Type B pancreatic cell (in vitro differentiated cells): ENCODE data around the gene NTM. TPM values are rescaled to one million over a fixed set of nuclear protein-coding genes. Genes with fewer than 3 reads are reported as not detected.

Source experiments
- DNase-seq: peaks from one replicate; pipeline ENCODE4 v3.0.0; 2021; ENCODE audit warnings: mixed read lengths; ENCODE audit not compliant: unreplicated experiment; ENCODE audit errors: extremely low spot score
- H3K27ac Mint-ChIP-seq: 2 replicates; pipeline ENCODE4 v1.8.0; 2021; ENCODE audit warnings: mild to moderate bottlenecking, mixed read lengths
- H3K27me3 Mint-ChIP-seq: 2 replicates; pipeline ENCODE4 v1.8.0; 2021; ENCODE audit warnings: mixed read lengths
- H3K36me3 Mint-ChIP-seq: 2 replicates; pipeline ENCODE4 v1.8.0; 2021; ENCODE audit warnings: mixed read lengths
- H3K4me1 Mint-ChIP-seq: one replicate; pipeline ENCODE4 v1.8.0; 2021; ENCODE audit warnings: mixed read lengths; ENCODE audit not compliant: unreplicated experiment
- H3K4me3 Mint-ChIP-seq: 2 replicates; pipeline ENCODE4 v1.8.0; 2021; ENCODE audit warnings: mild to moderate bottlenecking, mixed read lengths
- H3K9me3 Mint-ChIP-seq: 2 replicates; pipeline ENCODE4 v1.8.0; 2021; ENCODE audit warnings: mixed read lengths
- total RNA-seq: library from RNA; stranded (reverse); gene quantifications from 2 replicates; pipeline ENCODE4 v1.2.1, GENCODE V29; 2021; ENCODE audit warnings: low replicate concordance
- TF ChIP-seq, protein P1 (sequence below): fragments of 200-600 bp; sonication (generic); conservative IDR thresholded peaks from 2 replicates; pipeline ENCODE4 v1.5.0; 2021; ENCODE audit warnings: antibody characterized with exemption, mild to moderate bottlenecking

NTM gene
- total RNA-seq, 1 donor from 2014 or later, result 19.2 TPM

DNA sequence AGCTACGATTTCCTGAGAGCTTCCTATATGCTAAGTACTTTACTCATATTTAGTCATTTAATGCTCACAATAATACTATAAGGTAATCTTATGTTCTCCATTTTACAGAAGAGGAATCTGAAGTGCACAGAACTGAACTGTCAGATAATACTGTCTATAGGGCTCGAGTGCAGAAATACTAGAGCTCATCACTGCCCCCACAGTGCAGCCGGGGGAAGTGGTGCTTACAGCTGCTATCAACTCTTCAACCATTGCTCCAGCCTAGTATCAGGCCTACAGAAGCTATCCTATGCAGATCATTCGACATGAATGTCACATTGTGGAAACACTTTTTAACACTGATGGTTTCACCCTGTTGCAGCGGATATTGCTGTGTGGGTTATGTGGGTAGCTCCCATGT lies 929.9 kb downstream of the NTM start:
- H3K36me3 Mint-ChIP-seq, result no peaks in the 10 kb centered on the region
- peaks cover 19% of the 10 kb centered on the region for H3K27me3 Mint-ChIP-seq
- TF ChIP-seq, protein P1, sequence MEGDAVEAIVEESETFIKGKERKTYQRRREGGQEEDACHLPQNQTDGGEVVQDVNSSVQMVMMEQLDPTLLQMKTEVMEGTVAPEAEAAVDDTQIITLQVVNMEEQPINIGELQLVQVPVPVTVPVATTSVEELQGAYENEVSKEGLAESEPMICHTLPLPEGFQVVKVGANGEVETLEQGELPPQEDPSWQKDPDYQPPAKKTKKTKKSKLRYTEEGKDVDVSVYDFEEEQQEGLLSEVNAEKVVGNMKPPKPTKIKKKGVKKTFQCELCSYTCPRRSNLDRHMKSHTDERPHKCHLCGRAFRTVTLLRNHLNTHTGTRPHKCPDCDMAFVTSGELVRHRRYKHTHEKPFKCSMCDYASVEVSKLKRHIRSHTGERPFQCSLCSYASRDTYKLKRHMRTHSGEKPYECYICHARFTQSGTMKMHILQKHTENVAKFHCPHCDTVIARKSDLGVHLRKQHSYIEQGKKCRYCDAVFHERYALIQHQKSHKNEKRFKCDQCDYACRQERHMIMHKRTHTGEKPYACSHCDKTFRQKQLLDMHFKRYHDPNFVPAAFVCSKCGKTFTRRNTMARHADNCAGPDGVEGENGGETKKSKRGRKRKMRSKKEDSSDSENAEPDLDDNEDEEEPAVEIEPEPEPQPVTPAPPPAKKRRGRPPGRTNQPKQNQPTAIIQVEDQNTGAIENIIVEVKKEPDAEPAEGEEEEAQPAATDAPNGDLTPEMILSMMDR, result peak; percentile 66
- H3K9me3 Mint-ChIP-seq, result no peaks in the 10 kb centered on the region
- DNase-seq, result no peak
- H3K27ac Mint-ChIP-seq, result no peak overlapping the region
- H3K4me3 Mint-ChIP-seq, result no peak overlapping the region
- H3K4me1 Mint-ChIP-seq, result no peaks in the 10 kb centered on the region

DNA sequence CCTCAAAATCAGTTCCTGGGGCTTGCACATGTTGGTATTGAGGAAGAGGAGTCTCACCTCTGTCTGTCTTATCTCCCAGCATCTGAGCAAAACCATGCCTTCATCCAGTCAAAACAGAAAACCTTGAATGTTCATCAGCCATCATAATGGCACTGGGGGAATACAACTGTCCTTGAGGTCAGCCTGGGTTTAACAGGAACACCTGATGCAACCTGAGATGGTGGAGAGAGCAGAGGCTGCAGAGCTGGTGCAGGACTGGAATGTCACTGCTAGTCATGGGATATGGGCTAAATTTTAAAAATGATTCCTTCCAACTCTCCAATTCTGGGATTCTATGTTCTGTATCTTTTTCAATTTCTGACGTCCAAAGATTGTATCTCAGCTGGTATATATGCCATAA lies 931.0 kb downstream of the NTM start:
- TF ChIP-seq, protein P1, result no peak
- H3K27ac Mint-ChIP-seq, result no peak overlapping the region
- peaks cover 15% of the 10 kb centered on the region for H3K27me3 Mint-ChIP-seq

DNA sequence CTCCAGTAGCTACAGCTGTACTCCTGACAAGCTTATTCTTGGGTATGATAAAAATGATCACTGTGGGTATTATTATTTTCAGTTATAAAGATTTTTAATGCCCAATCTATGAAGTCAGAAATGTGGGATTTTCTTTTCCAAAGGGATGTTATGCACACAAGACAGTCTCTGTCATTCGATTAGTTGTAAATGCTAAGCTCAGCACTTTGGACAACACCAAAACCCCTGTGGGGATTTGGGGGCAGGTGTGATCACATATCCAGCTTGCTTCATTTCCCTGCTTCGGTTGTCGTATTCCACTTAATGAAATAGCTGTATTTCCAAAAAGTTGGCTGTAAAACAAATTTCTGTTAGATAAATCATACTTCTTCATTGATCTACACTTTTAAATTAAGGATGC lies 931.5 kb downstream of the NTM start:
- no peak overlapping the region for H3K27ac Mint-ChIP-seq
- DNase-seq, result no peak
- no peak overlapping the region for H3K4me3 Mint-ChIP-seq
- H3K9me3 Mint-ChIP-seq, result no peaks in the 10 kb centered on the region
- TF ChIP-seq, protein P1, result no peak
- H3K27me3 Mint-ChIP-seq, result peaks cover 15% of the 10 kb centered on the region
- H3K36me3 Mint-ChIP-seq, result no peaks in the 10 kb centered on the region
- H3K4me1 Mint-ChIP-seq, result no peaks in the 10 kb centered on the region

More for the DNA sequence above, 931.0 kb downstream of the NTM start:
- H3K4me1 Mint-ChIP-seq, result no peaks in the 10 kb centered on the region
- no peaks in the 10 kb centered on the region for H3K9me3 Mint-ChIP-seq
- H3K4me3 Mint-ChIP-seq, result no peak overlapping the region
- H3K36me3 Mint-ChIP-seq, result no peaks in the 10 kb centered on the region
- DNase-seq, result no peak

DNA sequence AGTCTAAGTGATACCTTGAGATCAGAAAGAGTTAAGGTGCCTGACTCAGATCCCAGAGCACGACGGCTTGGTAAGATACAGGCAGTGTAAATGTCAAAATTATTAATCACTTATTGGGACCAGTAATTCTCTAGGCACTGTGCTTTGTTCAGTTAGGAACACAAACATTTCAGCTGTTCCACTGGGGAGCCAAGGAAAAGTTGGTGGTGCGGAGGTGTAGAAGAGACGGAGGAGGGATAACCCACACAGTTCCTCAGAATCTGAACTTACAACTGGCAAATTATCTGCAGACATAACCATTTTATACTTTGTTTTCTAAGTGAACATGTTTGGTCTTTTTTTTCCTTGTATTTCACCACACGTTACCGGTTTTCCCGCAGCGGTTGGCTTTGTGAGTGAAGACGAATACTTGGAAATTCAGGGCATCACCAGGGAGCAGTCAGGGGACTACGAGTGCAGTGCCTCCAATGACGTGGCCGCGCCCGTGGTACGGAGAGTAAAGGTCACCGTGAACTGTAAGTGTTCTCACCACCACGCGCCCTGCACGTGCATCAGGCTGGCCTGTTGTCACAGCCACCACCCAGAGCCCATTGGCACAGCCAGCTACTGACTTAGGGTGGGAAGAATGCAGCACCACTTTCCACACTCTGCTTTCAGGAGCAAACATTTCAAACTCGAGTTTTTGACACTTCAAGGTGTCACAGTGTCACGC lies 937.0 kb downstream of the NTM start:
- no peaks in the 10 kb centered on the region for H3K36me3 Mint-ChIP-seq
- H3K27ac Mint-ChIP-seq, result no peak overlapping the region
- TF ChIP-seq, protein P1, result no peak
- H3K27me3 Mint-ChIP-seq, result peaks cover 19% of the 10 kb centered on the region
- H3K4me3 Mint-ChIP-seq, result no peak overlapping the region
- peaks cover 4% of the 10 kb centered on the region for H3K4me1 Mint-ChIP-seq
- no peak for DNase-seq
- no peaks in the 10 kb centered on the region for H3K9me3 Mint-ChIP-seq

DNA sequence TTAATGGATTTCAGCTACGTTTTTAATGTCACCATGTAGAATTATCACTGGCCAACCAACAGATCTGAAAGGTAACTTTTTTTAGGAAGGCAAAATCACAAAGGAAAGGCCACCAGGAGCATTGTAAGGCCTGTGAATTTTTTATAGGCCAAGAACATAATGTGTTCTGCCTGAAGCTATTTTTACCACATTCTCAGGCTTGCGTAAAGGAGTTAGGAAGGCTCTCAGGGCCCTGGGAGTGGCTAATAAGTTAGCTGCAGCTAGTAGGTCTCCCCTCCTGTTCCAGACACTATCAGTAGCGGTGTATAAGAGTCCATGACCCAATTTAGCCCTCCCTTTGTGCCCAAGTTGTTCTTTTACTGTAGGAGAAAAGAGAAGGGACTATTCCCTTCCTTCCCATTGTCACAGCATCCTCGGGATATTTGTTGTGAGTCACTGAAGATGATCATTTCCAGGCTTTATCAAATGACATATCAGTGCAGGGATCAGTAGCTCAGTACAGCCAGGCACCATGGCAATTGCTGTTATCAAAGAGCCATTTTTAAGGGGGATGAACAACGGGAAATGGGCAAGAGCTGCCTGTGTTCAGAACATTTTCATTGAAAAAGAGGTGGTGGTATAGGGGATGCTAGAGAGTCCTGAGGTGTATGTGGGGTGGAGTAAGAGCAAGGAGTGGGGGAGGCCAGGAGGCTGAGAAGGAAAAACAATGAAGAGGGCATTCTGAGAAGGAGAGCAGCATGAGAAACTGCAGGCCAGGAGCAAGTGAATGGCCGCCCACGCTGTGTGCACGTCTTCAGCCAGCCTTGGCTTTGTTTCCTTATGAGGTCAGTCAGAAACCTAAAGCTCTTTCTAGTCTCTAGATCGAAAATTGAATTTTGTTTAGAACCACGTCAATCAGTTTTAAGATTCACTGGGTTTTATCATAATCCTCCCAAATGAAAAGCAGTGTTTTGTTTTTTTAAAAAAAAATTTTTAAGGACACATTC lies 940.3 kb downstream of the NTM start:
- H3K4me3 Mint-ChIP-seq, result no peak overlapping the region
- peaks cover 4% of the 10 kb centered on the region for H3K4me1 Mint-ChIP-seq
- no peaks in the 10 kb centered on the region for H3K9me3 Mint-ChIP-seq
- no peak overlapping the region for H3K27ac Mint-ChIP-seq
- H3K27me3 Mint-ChIP-seq, result peaks cover 17% of the 10 kb centered on the region
- H3K36me3 Mint-ChIP-seq, result no peaks in the 10 kb centered on the region
- TF ChIP-seq, protein P1, result no peak
- DNase-seq, result no peak
